ENCODE results near the gene TPMT. TPM values are rescaled to one million over a fixed set of nuclear protein-coding genes. Genes with fewer than 3 reads are reported as not detected.

The TPMT gene
- total RNA-seq, 1 experiment from 2014 or later, result 10.5 TPM

DNA sequence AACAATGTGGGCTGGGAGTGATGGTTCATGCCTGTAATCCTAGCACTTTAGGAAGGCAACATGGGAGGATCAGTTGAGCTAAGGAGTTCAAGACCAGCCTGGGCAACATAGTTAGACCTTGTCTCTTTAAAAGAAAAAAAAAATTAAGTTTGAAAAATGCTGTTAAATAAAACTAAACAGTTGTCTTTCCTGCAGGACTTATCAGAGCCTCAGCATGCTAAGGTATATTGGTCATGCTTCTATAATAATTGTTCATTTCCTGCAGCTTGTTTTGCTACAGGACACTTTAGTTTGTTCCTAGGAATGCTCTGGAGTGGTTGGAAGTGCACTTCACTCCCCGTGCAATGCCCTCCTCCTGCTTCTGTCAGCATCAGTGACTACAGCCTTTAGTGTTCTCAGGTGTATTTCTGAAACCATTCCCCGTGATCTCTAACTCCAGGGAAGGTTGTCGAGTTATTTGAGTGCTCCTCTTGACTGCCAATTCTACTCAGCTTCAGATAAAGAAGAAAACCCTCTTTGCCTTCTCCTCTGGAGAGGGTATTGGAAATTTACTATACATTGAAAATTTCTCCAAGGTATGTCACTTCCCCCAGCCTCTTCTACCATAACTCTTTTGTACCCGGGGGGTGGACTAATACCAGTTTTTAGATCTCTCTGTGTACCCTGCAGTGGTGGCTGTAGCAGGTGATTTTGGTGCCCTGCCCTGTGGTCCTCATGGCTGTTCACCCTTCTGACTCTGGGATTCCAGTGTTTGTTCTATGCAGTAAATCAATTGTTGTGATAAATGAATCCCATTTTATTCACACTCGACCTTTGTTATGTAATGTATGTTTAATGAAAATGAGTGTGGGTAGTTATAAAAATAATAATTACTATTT is 66.2 kb downstream of the TPMT start:
- POLR2A ChIA-PET (ENCODE audit: unreplicated experiment), result no interaction called here
- DNase-seq, result no peak
- no TSS peak for BruUV-seq (replicated peaks)

DNA sequence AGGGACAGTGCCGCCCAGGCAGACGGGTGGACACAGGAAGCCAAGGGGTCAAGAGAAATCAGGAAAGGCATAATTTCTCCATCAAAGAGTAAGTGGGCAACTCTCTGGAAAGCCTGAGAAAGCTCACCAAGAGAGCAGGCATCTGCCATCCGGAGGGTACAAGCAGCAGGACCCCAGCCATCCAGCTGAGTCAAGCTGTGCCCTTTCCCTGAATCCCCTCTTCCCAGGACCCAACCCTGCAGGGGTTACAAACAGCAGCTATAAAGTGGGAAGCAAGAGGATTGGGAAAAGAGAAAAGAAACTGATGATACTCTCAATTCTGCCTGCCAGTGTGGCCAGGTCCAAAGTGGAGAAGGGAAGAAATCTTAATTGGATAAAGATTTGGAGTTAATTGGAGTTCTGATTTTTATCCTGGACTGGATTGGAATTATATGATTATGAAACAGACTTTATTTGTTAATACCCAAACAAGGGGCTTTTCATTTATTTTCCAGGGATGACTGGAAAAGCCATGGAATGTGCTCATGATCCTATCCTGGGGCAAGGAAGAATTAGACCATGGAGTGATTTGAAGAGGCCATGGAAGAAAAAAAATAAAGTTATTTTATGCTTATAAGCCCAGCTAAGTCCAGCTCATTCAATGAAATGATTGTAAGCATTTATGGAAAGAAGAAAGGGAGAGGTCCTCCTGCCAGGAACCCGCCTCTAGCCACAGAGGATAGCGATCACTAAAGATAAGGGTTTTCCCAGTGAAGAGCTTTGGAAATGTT is 67.3 kb downstream of the TPMT start:
- Histone ChIP-seq H3K9me2 (ENCODE audit: insufficient read depth) (no peaks in the 10 kb centered on the region), H3K4me3 (no peak overlapping the region), H3K79me2 (ENCODE audit: low read depth) (no peaks in the 10 kb centered on the region), H3F3A (ENCODE audit: insufficient read depth, low read depth) (no peaks in the 10 kb centered on the region), H3K27me3 (ENCODE audit: insufficient read depth, low read depth) (no peaks in the 10 kb centered on the region), H2AFZ (no peak overlapping the region), H3K4me1 (replicated peaks; ENCODE audit: insufficient read depth) (no peaks in the 10 kb centered on the region), H3K36me3 (ENCODE audit: low read depth) (no peaks in the 10 kb centered on the region), H3K4me2 (no peak overlapping the region), H4K20me1 (ENCODE audit: insufficient read depth) (no peaks in the 10 kb centered on the region), H3K9me3 (ENCODE audit: insufficient read depth, low read depth) (peaks cover 4% of the 10 kb centered on the region; the same call in 1 of the 2 replicates), H3K27ac (no peak overlapping the region)
- TF ChIP-seq, protein P1, sequence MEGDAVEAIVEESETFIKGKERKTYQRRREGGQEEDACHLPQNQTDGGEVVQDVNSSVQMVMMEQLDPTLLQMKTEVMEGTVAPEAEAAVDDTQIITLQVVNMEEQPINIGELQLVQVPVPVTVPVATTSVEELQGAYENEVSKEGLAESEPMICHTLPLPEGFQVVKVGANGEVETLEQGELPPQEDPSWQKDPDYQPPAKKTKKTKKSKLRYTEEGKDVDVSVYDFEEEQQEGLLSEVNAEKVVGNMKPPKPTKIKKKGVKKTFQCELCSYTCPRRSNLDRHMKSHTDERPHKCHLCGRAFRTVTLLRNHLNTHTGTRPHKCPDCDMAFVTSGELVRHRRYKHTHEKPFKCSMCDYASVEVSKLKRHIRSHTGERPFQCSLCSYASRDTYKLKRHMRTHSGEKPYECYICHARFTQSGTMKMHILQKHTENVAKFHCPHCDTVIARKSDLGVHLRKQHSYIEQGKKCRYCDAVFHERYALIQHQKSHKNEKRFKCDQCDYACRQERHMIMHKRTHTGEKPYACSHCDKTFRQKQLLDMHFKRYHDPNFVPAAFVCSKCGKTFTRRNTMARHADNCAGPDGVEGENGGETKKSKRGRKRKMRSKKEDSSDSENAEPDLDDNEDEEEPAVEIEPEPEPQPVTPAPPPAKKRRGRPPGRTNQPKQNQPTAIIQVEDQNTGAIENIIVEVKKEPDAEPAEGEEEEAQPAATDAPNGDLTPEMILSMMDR (conservative IDR thresholded peaks at IDR 0.05), result no peak
- TF ChIP-seq EZH2 (IDR thresholded peaks at IDR 0.05; ENCODE audit: low read depth), result no peak
- ChIA-PET POLR2A (ENCODE audit: unreplicated experiment) (no interaction called here), CTCF (interaction anchor here (0.6 kb wide), 1 partner anchor 165 kb away, joined by 4 read pairs; no protein-coding TSS in a partner anchor)
- intact Hi-C loops (cut with micrococcal nuclease; ENCODE audit: unreplicated experiment), result no loop called here
- no peak for DNase-seq
- no TSS peak for BruUV-seq (replicated peaks)

More for the DNA sequence above, 66.2 kb downstream of the TPMT start:
- Histone ChIP-seq H2AFZ (no peak overlapping the region), H3K9me2 (ENCODE audit: insufficient read depth) (no peaks in the 10 kb centered on the region), H3F3A (ENCODE audit: insufficient read depth, low read depth) (no peaks in the 10 kb centered on the region), H3K4me2 (no peak overlapping the region), H3K27me3 (ENCODE audit: insufficient read depth, low read depth) (no peaks in the 10 kb centered on the region), H3K36me3 (ENCODE audit: low read depth) (no peaks in the 10 kb centered on the region), H3K9me3 (ENCODE audit: insufficient read depth, low read depth) (peaks cover 4% of the 10 kb centered on the region; the same call in 1 of the 2 replicates), H3K27ac (no peak overlapping the region), H4K20me1 (ENCODE audit: insufficient read depth) (no peaks in the 10 kb centered on the region), H3K4me1 (replicated peaks; ENCODE audit: insufficient read depth) (no peaks in the 10 kb centered on the region), H3K79me2 (ENCODE audit: low read depth) (no peaks in the 10 kb centered on the region), H3K4me3 (no peak overlapping the region)
- intact Hi-C loops (cut with micrococcal nuclease; ENCODE audit: unreplicated experiment), result no loop called here
- no peak for TF ChIP-seq EZH2 (IDR thresholded peaks at IDR 0.05; ENCODE audit: low read depth)
- TF ChIP-seq, protein P1 (conservative IDR thresholded peaks at IDR 0.05), result no peak
- CTCF ChIA-PET, result interaction anchor here (0.6 kb wide), 1 partner anchor 255 kb away, joined by 3 read pairs; no protein-coding TSS in a partner anchor

DNA sequence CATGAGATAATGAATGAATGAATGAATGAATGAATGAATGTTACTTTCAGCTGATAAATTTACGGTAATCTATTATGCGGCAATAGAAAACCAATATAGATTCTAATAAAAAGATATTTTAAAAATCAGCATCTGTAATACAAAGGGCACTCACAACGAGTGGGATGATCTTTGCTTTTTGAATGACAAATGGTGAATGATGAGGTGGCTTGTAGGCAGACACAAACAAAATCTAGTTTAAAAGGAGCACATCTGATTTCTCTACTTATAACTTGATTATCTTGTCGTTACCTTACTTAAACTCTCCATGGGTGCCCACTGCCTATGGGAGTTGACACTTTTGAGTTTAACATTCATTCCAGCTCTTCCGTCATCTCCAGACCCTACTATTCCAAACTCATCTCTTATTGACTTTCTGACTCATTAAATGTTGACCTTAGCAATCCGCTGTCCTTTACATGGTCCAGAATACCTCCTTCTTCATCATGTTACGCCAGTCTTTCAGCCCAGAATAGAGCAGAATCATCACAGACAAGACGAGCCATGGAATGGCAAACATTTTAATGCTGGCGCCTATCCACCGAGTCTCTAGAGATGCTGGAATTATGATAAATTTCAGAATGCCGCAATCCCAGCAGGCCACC is 73.7 kb downstream of the TPMT start:
- Histone ChIP-seq H3K36me3 (ENCODE audit: low read depth) (no peaks in the 10 kb centered on the region), H3K79me2 (ENCODE audit: low read depth) (no peaks in the 10 kb centered on the region), H3K27me3 (ENCODE audit: insufficient read depth, low read depth) (no peaks in the 10 kb centered on the region), H3K27ac (no peak overlapping the region), H3K4me1 (replicated peaks; ENCODE audit: insufficient read depth) (no peaks in the 10 kb centered on the region), H2AFZ (no peak overlapping the region), H4K20me1 (ENCODE audit: insufficient read depth) (no peaks in the 10 kb centered on the region), H3K9me2 (ENCODE audit: insufficient read depth) (no peaks in the 10 kb centered on the region), H3K9me3 (ENCODE audit: insufficient read depth, low read depth) (peaks cover under 1% of the 10 kb centered on the region; the same call in 1 of the 2 replicates), H3K4me3 (no peak overlapping the region), H3F3A (ENCODE audit: insufficient read depth, low read depth) (no peaks in the 10 kb centered on the region), H3K4me2 (no peak overlapping the region)
- POLR2A ChIA-PET (ENCODE audit: unreplicated experiment), result no interaction called here
- DNase-seq, result no peak
- CTCF ChIA-PET, result interaction anchor here (0.6 kb wide), 1 partner anchor 289 kb away, joined by 3 read pairs; no protein-coding TSS in a partner anchor
- intact Hi-C loops (cut with micrococcal nuclease; ENCODE audit: unreplicated experiment), result no loop called here
- TF ChIP-seq, protein P1 (conservative IDR thresholded peaks at IDR 0.05), result no peak
- no peak for TF ChIP-seq EZH2 (IDR thresholded peaks at IDR 0.05; ENCODE audit: low read depth)
- no TSS peak for BruUV-seq (replicated peaks)

All from PC-9 (cell line).